ENCODE results near the gene UBAP1.
A peak's percentile ranks its signal among the peaks of the same experiment; 100 is the strongest.

UBAP1 gene

DNA sequence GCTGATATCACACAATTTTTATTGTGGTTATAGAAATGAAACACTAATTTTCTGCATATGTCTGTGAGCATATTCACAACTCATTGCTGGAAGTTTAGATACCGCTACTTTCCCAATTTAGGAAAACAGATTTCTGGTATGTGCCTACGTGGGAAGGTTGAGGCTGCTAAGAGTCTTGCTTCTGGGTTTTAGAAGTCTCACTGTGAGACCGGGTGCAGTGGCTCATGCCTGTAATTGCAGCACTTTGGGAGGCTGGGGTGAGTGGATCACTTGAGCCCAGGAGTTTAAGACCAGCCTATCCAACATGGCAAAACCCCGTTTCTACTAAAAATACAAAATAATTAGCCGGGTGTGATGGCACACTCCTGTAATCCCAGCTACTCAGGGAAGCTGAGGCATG, 39.6 kb downstream of the UBAP1 start:
- no peaks in the 10 kb centered on the region for H3K27me3 ChIP-seq (ENCODE audit: insufficient read depth, low read length)
- no peak overlapping the region for H2BK5ac ChIP-seq (ENCODE audit: low read depth, low read length, poor library complexity)
- H3K36me3 ChIP-seq (ENCODE audit: control insufficient read depth in 1 of 2, insufficient read depth in 2 of 2, low read length in 2 of 2), result no peaks in the 10 kb centered on the region
- no peaks in the 10 kb centered on the region for H3K9me3 ChIP-seq (ENCODE audit: insufficient read depth, low read depth, low read length)
- H2AK5ac ChIP-seq (ENCODE audit: low read length), result no peak overlapping the region
- DNase-seq, result peak in 1 of 2 donors; percentile 23
- H3K9ac ChIP-seq (ENCODE audit: low read length), result no peak overlapping the region
- no peak overlapping the region for H3K4me3 ChIP-seq (ENCODE audit: low read depth, low read length)
- H4K12ac ChIP-seq (ENCODE audit: low read depth, low read length), result no peak overlapping the region
- H2BK120ac ChIP-seq (ENCODE audit: insufficient read depth, low read length, poor library complexity), result no peak overlapping the region
- H4K91ac ChIP-seq (ENCODE audit: low read depth, low read length), result no peak overlapping the region
- peaks cover 3 to 6% of the 10 kb centered on the region in 2 experiments for H3K4me1 ChIP-seq (ENCODE audit: control insufficient read depth in 1 of 2, insufficient read depth in 2 of 2, low read length in 2 of 2)
- no peak overlapping the region for H3K27ac ChIP-seq (ENCODE audit: low read depth, low read length)
- no CpG with 5 or more reads among the region's 5 CpGs for WGBS (ENCODE audit: extremely low coverage, insufficient coverage, insufficient read length)
- no peak overlapping the region for H3K14ac ChIP-seq (ENCODE audit: low read length)
- H3K79me2 ChIP-seq (ENCODE audit: control insufficient read depth, insufficient read depth, low read length, poor library complexity), result peaks cover 3% of the 10 kb centered on the region
- H3K79me1 ChIP-seq (ENCODE audit: low read length), result no peaks in the 10 kb centered on the region
- H3K23ac ChIP-seq (ENCODE audit: low read length), result no peak overlapping the region
- no peak overlapping the region for H2BK12ac ChIP-seq (ENCODE audit: low read length)
- H3K18ac ChIP-seq (ENCODE audit: low read length), result no peak overlapping the region
- no peak overlapping the region for H2AFZ ChIP-seq (ENCODE audit: insufficient read depth, low read length, poor library complexity)
- no peak overlapping the region for H3K4me2 ChIP-seq (ENCODE audit: low read length)
- no peak overlapping the region for H4K8ac ChIP-seq (ENCODE audit: low read depth, low read length)
- no peak overlapping the region for H3K4ac ChIP-seq (ENCODE audit: low read depth, low read length)

DNA sequence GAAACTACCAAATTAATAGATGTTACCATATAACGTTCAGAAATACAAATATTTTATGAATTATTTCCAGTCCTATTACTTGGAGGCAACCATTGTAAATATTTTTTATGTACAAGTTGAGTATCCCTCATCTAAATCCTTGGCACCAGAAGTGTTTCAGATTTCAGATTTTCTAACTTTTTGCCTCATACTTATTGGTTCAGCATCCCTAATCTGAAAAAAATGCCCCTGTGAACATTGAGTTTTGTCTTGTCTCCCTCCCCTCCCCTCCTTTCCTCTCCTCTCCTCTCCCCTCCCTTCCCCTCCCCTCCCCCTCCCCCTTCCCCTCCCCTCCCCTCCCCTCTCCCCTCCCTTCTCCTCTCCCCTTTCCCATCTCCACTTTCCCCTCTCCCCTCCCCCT, 40.6 kb downstream of the UBAP1 start:
- Histone ChIP-seq H3K9me3 (ENCODE audit: insufficient read depth, low read depth, low read length) (no peaks in the 10 kb centered on the region), H2AFZ (ENCODE audit: insufficient read depth, low read length, poor library complexity) (no peak overlapping the region), H3K4ac (ENCODE audit: low read depth, low read length) (no peak overlapping the region), H3K14ac (ENCODE audit: low read length) (no peak overlapping the region), H3K18ac (ENCODE audit: low read length) (no peak overlapping the region), H3K36me3 (ENCODE audit: control insufficient read depth in 1 of 2, insufficient read depth in 2 of 2, low read length in 2 of 2) (peaks cover 2 to 6% of the 10 kb centered on the region in 2 experiments), H3K4me1 (ENCODE audit: control insufficient read depth in 1 of 2, insufficient read depth in 2 of 2, low read length in 2 of 2) (peaks cover 3 to 6% of the 10 kb centered on the region in 2 experiments), H3K4me2 (ENCODE audit: low read length) (no peak overlapping the region), H3K4me3 (ENCODE audit: low read depth, low read length) (no peak overlapping the region), H4K91ac (ENCODE audit: low read depth, low read length) (no peak overlapping the region), H3K27ac (ENCODE audit: low read depth, low read length) (no peak overlapping the region), H3K79me2 (ENCODE audit: control insufficient read depth, insufficient read depth, low read length, poor library complexity) (peaks cover 3% of the 10 kb centered on the region), H3K9ac (ENCODE audit: low read length) (no peak overlapping the region), H2BK12ac (ENCODE audit: low read length) (no peak overlapping the region), H3K27me3 (ENCODE audit: insufficient read depth, low read length) (no peaks in the 10 kb centered on the region), H3K23ac (ENCODE audit: low read length) (no peak overlapping the region), H2BK5ac (ENCODE audit: low read depth, low read length, poor library complexity) (no peak overlapping the region), H3K79me1 (ENCODE audit: low read length) (no peaks in the 10 kb centered on the region), H2AK5ac (ENCODE audit: low read length) (no peak overlapping the region), H4K8ac (ENCODE audit: low read depth, low read length) (no peak overlapping the region), H2BK120ac (ENCODE audit: insufficient read depth, low read length, poor library complexity) (no peak overlapping the region), H4K12ac (ENCODE audit: low read depth, low read length) (no peak overlapping the region)
- no peak for DNase-seq
- WGBS (ENCODE audit: extremely low coverage, insufficient coverage, insufficient read length), result no CpG with 5 or more reads among the region's 1 CpG

DNA sequence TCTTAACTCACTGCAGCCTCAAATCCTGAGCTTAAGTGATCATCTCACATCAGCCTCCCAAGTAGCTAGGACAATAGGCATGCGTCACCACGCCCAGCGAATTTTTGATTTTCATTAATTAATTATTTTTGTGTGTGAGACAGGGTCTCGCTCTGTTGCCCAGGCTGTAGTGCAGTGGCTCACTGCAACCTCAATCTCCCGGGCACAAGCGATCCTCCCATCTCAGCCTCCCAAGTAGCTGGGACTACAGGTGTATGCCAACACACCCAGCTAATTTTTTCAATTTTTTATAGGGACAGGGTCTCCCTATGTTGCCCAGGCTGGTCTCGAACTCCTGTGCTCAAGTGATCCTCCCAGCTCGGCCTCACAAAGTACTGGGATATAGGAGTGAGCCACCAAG, 41.4 kb downstream of the UBAP1 start:
- Histone ChIP-seq H3K4me1 (ENCODE audit: control insufficient read depth in 1 of 2, insufficient read depth in 2 of 2, low read length in 2 of 2) (peaks cover 3 to 6% of the 10 kb centered on the region in 2 experiments), H3K9ac (ENCODE audit: low read length) (no peak overlapping the region), H3K18ac (ENCODE audit: low read length) (no peak overlapping the region), H3K4ac (ENCODE audit: low read depth, low read length) (no peak overlapping the region), H2AFZ (ENCODE audit: insufficient read depth, low read length, poor library complexity) (no peak overlapping the region), H3K14ac (ENCODE audit: low read length) (no peak overlapping the region), H3K4me3 (ENCODE audit: low read depth, low read length) (no peak overlapping the region), H3K79me2 (ENCODE audit: control insufficient read depth, insufficient read depth, low read length, poor library complexity) (peaks cover 3% of the 10 kb centered on the region), H3K36me3 (ENCODE audit: control insufficient read depth in 1 of 2, insufficient read depth in 2 of 2, low read length in 2 of 2) (peaks cover 2 to 6% of the 10 kb centered on the region in 2 experiments), H4K91ac (ENCODE audit: low read depth, low read length) (no peak overlapping the region), H3K9me3 (ENCODE audit: insufficient read depth, low read depth, low read length) (no peaks in the 10 kb centered on the region), H3K27me3 (ENCODE audit: insufficient read depth, low read length) (no peaks in the 10 kb centered on the region), H4K8ac (ENCODE audit: low read depth, low read length) (no peak overlapping the region), H2AK5ac (ENCODE audit: low read length) (no peak overlapping the region), H3K27ac (ENCODE audit: low read depth, low read length) (no peak overlapping the region), H3K23ac (ENCODE audit: low read length) (no peak overlapping the region), H2BK5ac (ENCODE audit: low read depth, low read length, poor library complexity) (no peak overlapping the region), H3K4me2 (ENCODE audit: low read length) (no peak overlapping the region), H3K79me1 (ENCODE audit: low read length) (no peaks in the 10 kb centered on the region), H4K12ac (ENCODE audit: low read depth, low read length) (no peak overlapping the region), H2BK120ac (ENCODE audit: insufficient read depth, low read length, poor library complexity) (no peak overlapping the region), H2BK12ac (ENCODE audit: low read length) (no peak overlapping the region)
- DNase-seq, result no peak
- WGBS (ENCODE audit: extremely low coverage, insufficient coverage, insufficient read length), result no CpG with 5 or more reads among the region's 8 CpGs

DNA sequence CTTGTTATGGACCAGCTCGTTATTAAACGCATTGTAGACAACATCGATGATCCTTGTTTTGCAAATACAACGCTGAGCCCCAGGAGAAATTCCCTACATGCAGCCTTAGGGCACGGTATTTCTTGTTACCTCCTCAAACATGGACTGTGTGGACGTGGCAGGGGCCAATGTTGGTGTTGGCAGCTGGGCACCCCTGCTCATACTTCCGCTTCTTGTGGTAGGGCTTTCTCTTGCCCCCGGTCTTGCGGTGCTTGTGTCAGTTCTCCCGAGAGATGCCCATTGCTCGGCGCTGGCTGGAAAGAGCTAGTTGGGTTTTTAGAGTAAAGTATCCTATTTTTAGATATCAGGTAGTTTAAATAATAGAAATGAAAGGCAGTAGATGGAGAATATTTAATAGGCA, 45.5 kb downstream of the UBAP1 start:
- Histone ChIP-seq H3K9ac (ENCODE audit: low read length) (no peak overlapping the region), H3K4ac (ENCODE audit: low read depth, low read length) (no peak overlapping the region), H3K4me2 (ENCODE audit: low read length) (no peak overlapping the region), H3K18ac (ENCODE audit: low read length) (no peak overlapping the region), H2AK5ac (ENCODE audit: low read length) (no peak overlapping the region), H2BK5ac (ENCODE audit: low read depth, low read length, poor library complexity) (no peak overlapping the region), H4K8ac (ENCODE audit: low read depth, low read length) (no peak overlapping the region), H3K4me1 (ENCODE audit: control insufficient read depth in 1 of 2, insufficient read depth in 2 of 2, low read length in 2 of 2) (peaks cover 3 to 6% of the 10 kb centered on the region in 2 experiments), H3K4me3 (ENCODE audit: low read depth, low read length) (no peak overlapping the region), H3K79me2 (ENCODE audit: control insufficient read depth, insufficient read depth, low read length, poor library complexity) (peaks cover 3% of the 10 kb centered on the region), H3K27ac (ENCODE audit: low read depth, low read length) (no peak overlapping the region), H3K79me1 (ENCODE audit: low read length) (no peaks in the 10 kb centered on the region), H3K27me3 (ENCODE audit: insufficient read depth, low read length) (no peaks in the 10 kb centered on the region), H2AFZ (ENCODE audit: insufficient read depth, low read length, poor library complexity) (no peak overlapping the region), H3K36me3 (ENCODE audit: control insufficient read depth in 1 of 2, insufficient read depth in 2 of 2, low read length in 2 of 2) (peaks cover 2 to 6% of the 10 kb centered on the region in 2 experiments), H3K9me3 (ENCODE audit: insufficient read depth, low read depth, low read length) (no peaks in the 10 kb centered on the region), H2BK120ac (ENCODE audit: insufficient read depth, low read length, poor library complexity) (no peak overlapping the region), H4K91ac (ENCODE audit: low read depth, low read length) (no peak overlapping the region), H2BK12ac (ENCODE audit: low read length) (no peak overlapping the region), H3K14ac (ENCODE audit: low read length) (no peak overlapping the region), H3K23ac (ENCODE audit: low read length) (no peak overlapping the region), H4K12ac (ENCODE audit: low read depth, low read length) (no peak overlapping the region)
- WGBS (ENCODE audit: extremely low coverage, insufficient coverage, insufficient read length), result no CpG with 5 or more reads among the region's 12 CpGs
- no peak for DNase-seq
